HFFc6 (cell line): ENCODE measurements around the gene RNF150. TPM values are rescaled to one million over a fixed set of nuclear protein-coding genes. Genes with fewer than 3 reads are reported as not detected.

ENCODE experiments used
- DNase-seq: peaks from one replicate; pipeline ENCODE4 v3.0.0-alpha.2; 2018
- H3K27ac Mint-ChIP-seq: 2 replicates; pipeline ENCODE4 v1.8.0; 2020; ENCODE audit warnings: mild to moderate bottlenecking, mixed read lengths
- H3K27me3 Mint-ChIP-seq: 2 replicates; pipeline ENCODE4 v1.8.0; 2021; ENCODE audit warnings: mild to moderate bottlenecking, moderate library complexity, mixed read lengths; ENCODE audit not compliant: insufficient read depth
- H3K36me3 Mint-ChIP-seq: 2 replicates; pipeline ENCODE4 v1.8.0; 2021; ENCODE audit warnings: low read depth, mixed read lengths
- H3K4me1 Mint-ChIP-seq: 2 replicates; pipeline ENCODE4 v1.8.0; 2020; ENCODE audit warnings: low read depth, mixed read lengths
- H3K4me3 Mint-ChIP-seq: 2 replicates; pipeline ENCODE4 v1.8.0; 2020; ENCODE audit warnings: mild to moderate bottlenecking, moderate library complexity, mixed read lengths
- H3K9me3 Mint-ChIP-seq: 2 replicates; pipeline ENCODE4 v1.8.0; 2020; ENCODE audit warnings: mild to moderate bottlenecking, mixed read lengths
- CTCF ChIP-seq: fragments of 200-600 bp; sonication (generic); IDR thresholded peaks from 2 replicates; pipeline ENCODE4 v1.5.0; 2021; ENCODE audit warnings: antibody characterized with exemption, mild to moderate bottlenecking
- total RNA-seq, 6 experiments: library from RNA; stranded (reverse); fragmentation: NEBNext Ultra II Directional; extraction: Animal tissue kit (Norgen Biotek cat#: 25700); gene quantifications; 2 replicates in 1 of 6; 3 replicates in 5 of 6; pipeline ENCODE4 v1.2.3, GENCODE V29; 2021

Gene RNF150
- total RNA-seq, 6 experiments from 2014 or later, result 15.1 to 24.2 (median 20.7) TPM

- H3K36me3 Mint-ChIP-seq, result no peaks in the 10 kb centered on the region
- H3K27ac Mint-ChIP-seq, result no peak overlapping the region
- DNase-seq, result no peak
- H3K4me3 Mint-ChIP-seq, result no peak overlapping the region
- H3K9me3 Mint-ChIP-seq, result no peaks in the 10 kb centered on the region
- H3K4me1 Mint-ChIP-seq, result peaks cover 9% of the 10 kb centered on the region
- peaks cover 2% of the 10 kb centered on the region; the same call in 1 of the 2 replicates for H3K27me3 Mint-ChIP-seq
- no peak for TF ChIP-seq CTCF
Measured at GRCh38 chr4:140989944-140990343, 143.3 kb downstream of the RNF150 start.

GRCh38 chr4:140986045-140986444, 147.2 kb downstream of the RNF150 start:
- H3K36me3 Mint-ChIP-seq, result peaks cover 8% of the 10 kb centered on the region; the same call in 1 of the 2 replicates
- no peaks in the 10 kb centered on the region for H3K9me3 Mint-ChIP-seq
- no peak for TF ChIP-seq CTCF
- H3K4me1 Mint-ChIP-seq, result peaks cover 9% of the 10 kb centered on the region
- H3K27me3 Mint-ChIP-seq, result peaks cover 2% of the 10 kb centered on the region; the same call in 1 of the 2 replicates
- no peak overlapping the region for H3K27ac Mint-ChIP-seq
- no peak overlapping the region for H3K4me3 Mint-ChIP-seq
- DNase-seq, result no peak

GRCh38 chr4:140982613-140983340, 150.5 kb downstream of the RNF150 start:
- no peak for DNase-seq
- Mint-ChIP-seq H3K4me3 (no peak overlapping the region), H3K36me3 (peaks cover 8% of the 10 kb centered on the region; the same call in 1 of the 2 replicates), H3K4me1 (peaks cover 7% of the 10 kb centered on the region), H3K27me3 (no peaks in the 10 kb centered on the region), H3K9me3 (no peaks in the 10 kb centered on the region), H3K27ac (no peak overlapping the region)
- TF ChIP-seq CTCF, result no peak

DNA sequence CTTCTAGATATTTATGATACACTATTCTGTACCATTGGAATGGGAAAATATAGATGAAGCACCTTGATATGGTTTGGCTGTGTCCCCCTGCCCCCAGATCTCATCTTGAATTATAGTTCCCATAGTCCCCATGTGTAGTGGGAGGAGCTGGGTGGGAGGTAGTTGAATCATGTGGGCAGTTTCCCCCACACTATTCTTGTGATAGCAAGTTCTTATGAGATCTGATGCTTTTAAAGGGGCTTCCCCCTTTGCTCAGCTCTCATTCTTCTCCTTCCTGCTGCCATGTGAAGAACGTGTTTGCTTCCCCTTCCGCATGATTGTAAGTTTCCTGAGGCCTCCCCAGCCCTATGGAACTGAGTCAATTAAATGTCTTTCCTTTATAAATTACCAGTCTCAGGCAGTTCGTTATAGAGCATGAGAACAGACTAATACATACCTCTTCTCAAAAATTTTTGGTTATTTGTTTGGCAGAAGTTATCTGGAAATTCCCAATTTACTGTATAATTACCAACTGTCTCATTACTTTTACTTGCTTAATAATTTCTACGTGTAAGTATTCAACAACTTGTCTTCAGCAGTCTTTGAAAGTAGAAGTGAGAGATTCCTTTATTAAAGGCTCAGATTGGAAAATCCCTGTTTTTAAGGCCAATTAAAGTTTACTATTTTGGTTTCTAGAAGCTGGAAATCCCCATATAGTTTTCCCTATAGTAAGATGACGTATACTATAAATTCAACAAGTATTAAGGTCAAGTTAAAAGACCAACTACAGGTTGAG, 152.7 kb downstream of the RNF150 start:
- TF ChIP-seq CTCF, result no peak
- Mint-ChIP-seq H3K27ac (no peak overlapping the region), H3K27me3 (no peaks in the 10 kb centered on the region), H3K9me3 (no peaks in the 10 kb centered on the region), H3K36me3 (peaks cover 8% of the 10 kb centered on the region; the same call in 1 of the 2 replicates), H3K4me1 (no peaks in the 10 kb centered on the region), H3K4me3 (no peak overlapping the region)
- no peak for DNase-seq

DNA sequence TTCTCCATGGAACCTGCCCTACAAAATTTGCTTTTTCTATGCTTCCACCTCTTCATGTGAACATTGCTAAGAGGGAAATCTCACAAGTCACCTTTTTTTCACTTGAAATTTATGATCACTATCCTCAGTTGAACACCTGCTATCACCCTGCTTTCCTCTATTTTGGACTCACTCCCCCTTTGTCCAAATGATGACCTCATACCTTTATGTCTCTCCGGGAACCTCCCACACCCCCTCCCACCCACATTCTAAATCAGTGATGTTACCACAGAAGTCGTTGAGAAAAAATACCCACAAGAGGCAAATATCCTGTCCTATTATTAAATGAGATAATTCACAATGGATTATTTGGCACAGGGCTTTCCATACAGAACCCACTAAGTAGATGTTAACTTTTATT, 156.5 kb downstream of the RNF150 start:
- no peaks in the 10 kb centered on the region for H3K27me3 Mint-ChIP-seq
- no peaks in the 10 kb centered on the region for H3K36me3 Mint-ChIP-seq
- H3K27ac Mint-ChIP-seq, result no peak overlapping the region
- H3K9me3 Mint-ChIP-seq, result no peaks in the 10 kb centered on the region
- H3K4me1 Mint-ChIP-seq, result no peaks in the 10 kb centered on the region
- no peak overlapping the region for H3K4me3 Mint-ChIP-seq
- no peak for TF ChIP-seq CTCF
- no peak for DNase-seq
